WTC11 (cell line): ENCODE results near the gene TBX3. TPM values are rescaled to one million over a fixed set of nuclear protein-coding genes. Genes with fewer than 3 reads are reported as not detected.

Experiments used
- ATAC-seq: fragments of 200-7000 bp; cut with Tn5 transposase; 2 replicates; pipeline ENCODE4 v1.10.0; 2021; ENCODE audit warnings: mild to moderate bottlenecking, moderate library complexity
- CTCF ChIA-PET: fragments of 300-600 bp; sonication (Branson Sonifier 250); formaldehyde crosslinking; loops from one replicate; lab custom pipeline; 2021; ENCODE audit warnings: antibody characterized with exemption; lab: Charles Lee
- POLR2A ChIA-PET: fragments of 350-600 bp; sonication (Branson Sonifier 250); formaldehyde crosslinking; loops from one replicate; lab custom pipeline; 2021; ENCODE audit warnings: antibody characterized with exemption; lab: Charles Lee
- DNase-seq: peaks from one replicate; pipeline ENCODE4 v3.0.0; 2021; ENCODE audit warnings: low spot score
- H3K27ac Mint-ChIP-seq: 2 replicates; pipeline ENCODE4 v1.8.0; 2021; ENCODE audit warnings: mixed read lengths
- H3K27me3 Mint-ChIP-seq: 2 replicates; pipeline ENCODE4 v1.8.0; 2021; ENCODE audit warnings: low read depth, mild to moderate bottlenecking, moderate library complexity, mixed read lengths
- H3K36me3 Mint-ChIP-seq: 2 replicates; pipeline ENCODE4 v1.8.0; 2021; ENCODE audit warnings: mixed read lengths
- H3K4me1 Mint-ChIP-seq: 2 replicates; pipeline ENCODE4 v1.8.0; 2022; ENCODE audit warnings: mixed read lengths
- H3K4me3 Mint-ChIP-seq: 2 replicates; pipeline ENCODE4 v1.8.0; 2021; ENCODE audit warnings: mild to moderate bottlenecking, moderate library complexity, mixed read lengths
- H3K9me3 Mint-ChIP-seq: 2 replicates; pipeline ENCODE4 v1.8.0; 2021; ENCODE audit warnings: mixed read lengths
- ATF3 ChIP-seq: sonication (generic); formaldehyde crosslinking; conservative IDR thresholded peaks from 2 replicates; pipeline ENCODE4 v1.8.1; 2022; ENCODE audit warnings: mild to moderate bottlenecking, missing genetic modification reagents
- CBFB ChIP-seq: sonication (generic); formaldehyde crosslinking; IDR thresholded peaks from 2 replicates; pipeline ENCODE4 v1.8.1; 2022; ENCODE audit warnings: mild to moderate bottlenecking, low read depth, missing genetic modification reagents
- CTCF ChIP-seq: fragments of 200-600 bp; IDR thresholded peaks from 2 replicates; pipeline ENCODE4 v1.8.0; 2022; ENCODE audit warnings: antibody characterized with exemption
- ESRRA ChIP-seq: sonication (generic); formaldehyde crosslinking; IDR thresholded peaks from 2 replicates; pipeline ENCODE4 v1.8.1; 2022; ENCODE audit warnings: mild to moderate bottlenecking, missing genetic modification reagents, borderline replicate concordance
- GTF2I ChIP-seq: fragments of 250-450 bp; sonication (Bioruptor Pico); conservative IDR thresholded peaks from 2 replicates; pipeline ENCODE4 v1.4.0; 2021; ENCODE audit warnings: mild to moderate bottlenecking
- IRF1 ChIP-seq: sonication (generic); formaldehyde crosslinking; IDR thresholded peaks from 2 replicates; pipeline ENCODE4 v1.8.0; 2023; ENCODE audit warnings: missing genetic modification reagents
- JAZF1 ChIP-seq: fragments of 250-450 bp; sonication (Bioruptor Pico); IDR thresholded peaks from 2 replicates; pipeline ENCODE4 v1.9.0; 2021; ENCODE audit warnings: moderate library complexity, mild to moderate bottlenecking, inconsistent platforms
- MXD4 ChIP-seq: fragments of 250-450 bp; sonication (Bioruptor Pico); IDR thresholded peaks from 2 replicates; pipeline ENCODE4 v1.8.0; 2021; ENCODE audit warnings: mild to moderate bottlenecking, moderate library complexity, borderline replicate concordance
- NFATC4 ChIP-seq: fragments of 250-450 bp; sonication (Bioruptor Pico); IDR thresholded peaks from 2 replicates; pipeline ENCODE4 v1.9.0; 2021; ENCODE audit warnings: mild to moderate bottlenecking
- NFYB ChIP-seq: sonication (generic); formaldehyde crosslinking; conservative IDR thresholded peaks from 2 replicates; pipeline ENCODE4 v1.8.0; 2022; ENCODE audit warnings: low read depth, missing genetic modification reagents
- PRDM15 ChIP-seq: sonication (generic); formaldehyde crosslinking; IDR thresholded peaks from 2 replicates; pipeline ENCODE4 v1.8.0; 2022; ENCODE audit warnings: missing genetic modification reagents
- ZNF138 ChIP-seq: sonication (generic); formaldehyde crosslinking; conservative IDR thresholded peaks from 2 replicates; pipeline ENCODE4 v1.8.1; 2022; ENCODE audit warnings: mild to moderate bottlenecking, moderate library complexity, missing genetic modification reagents
- ZNF219 ChIP-seq: sonication (generic); formaldehyde crosslinking; IDR thresholded peaks from 2 replicates; pipeline ENCODE4 v1.8.0; 2023; ENCODE audit warnings: missing genetic modification reagents, mild to moderate bottlenecking, borderline replicate concordance
- ZNF263 ChIP-seq: sonication (generic); formaldehyde crosslinking; IDR thresholded peaks from 2 replicates; pipeline ENCODE4 v1.8.1; 2022; ENCODE audit warnings: low read depth, mild to moderate bottlenecking, moderate library complexity, missing genetic modification reagents
- ZSCAN18 ChIP-seq: fragments of 250-450 bp; sonication (Bioruptor Pico); IDR thresholded peaks from 2 replicates; pipeline ENCODE4 v2.1.2; 2022; ENCODE audit warnings: mild to moderate bottlenecking, moderate library complexity
- total RNA-seq: library from RNA; stranded (reverse); gene quantifications from 3 replicates; pipeline ENCODE4 v1.2.3, GENCODE V29; 2021
- TF ChIP-seq, protein P1 (sequence below): sonication (generic); formaldehyde crosslinking; IDR thresholded peaks from 2 replicates; pipeline ENCODE4 v1.8.0; 2022; ENCODE audit warnings: mild to moderate bottlenecking, missing genetic modification reagents
- TF ChIP-seq, protein P2 (sequence below): sonication (generic); formaldehyde crosslinking; IDR thresholded peaks from 2 replicates; pipeline ENCODE4 v1.8.1; 2022; ENCODE audit warnings: mild to moderate bottlenecking, missing genetic modification reagents, moderate library complexity, borderline replicate concordance
- TF ChIP-seq, protein P3 (sequence below): sonication (generic); formaldehyde crosslinking; IDR thresholded peaks from 2 replicates; pipeline ENCODE4 v1.8.1; 2022; ENCODE audit warnings: low read depth, missing genetic modification reagents, borderline replicate concordance

The TBX3 gene
- total RNA-seq, 1 experiment from 2014 or later: 2.2 TPM

DNA sequence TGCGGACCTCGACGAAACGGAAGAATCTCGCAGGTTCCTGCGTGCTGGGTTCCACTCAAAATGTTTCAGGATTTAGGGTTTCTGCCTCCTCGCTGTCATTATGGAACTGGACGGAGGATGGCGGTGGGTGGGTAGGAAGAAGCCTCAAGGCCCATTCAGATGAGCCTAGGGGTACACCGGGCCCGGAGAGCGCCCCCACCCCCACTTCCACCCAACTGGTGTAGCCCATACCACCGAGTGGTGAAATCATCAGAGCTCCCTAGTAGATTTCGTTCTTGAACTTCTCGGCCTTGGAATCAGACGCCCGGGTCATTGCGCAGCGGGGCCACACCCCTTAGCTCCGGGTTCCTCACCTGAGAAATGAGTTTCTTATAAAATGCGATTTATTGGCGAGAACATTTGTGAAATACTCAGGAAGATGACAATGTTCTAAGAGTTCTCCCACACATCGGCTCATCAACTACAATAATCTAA lies 13.3 kb upstream of the TBX3 start (continued):
- no peak for TF ChIP-seq CTCF
- TF ChIP-seq, protein P1, sequence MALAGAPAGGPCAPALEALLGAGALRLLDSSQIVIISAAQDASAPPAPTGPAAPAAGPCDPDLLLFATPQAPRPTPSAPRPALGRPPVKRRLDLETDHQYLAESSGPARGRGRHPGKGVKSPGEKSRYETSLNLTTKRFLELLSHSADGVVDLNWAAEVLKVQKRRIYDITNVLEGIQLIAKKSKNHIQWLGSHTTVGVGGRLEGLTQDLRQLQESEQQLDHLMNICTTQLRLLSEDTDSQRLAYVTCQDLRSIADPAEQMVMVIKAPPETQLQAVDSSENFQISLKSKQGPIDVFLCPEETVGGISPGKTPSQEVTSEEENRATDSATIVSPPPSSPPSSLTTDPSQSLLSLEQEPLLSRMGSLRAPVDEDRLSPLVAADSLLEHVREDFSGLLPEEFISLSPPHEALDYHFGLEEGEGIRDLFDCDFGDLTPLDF (CRISPR knock-in tag): no peak
- TF ChIP-seq, protein P2, sequence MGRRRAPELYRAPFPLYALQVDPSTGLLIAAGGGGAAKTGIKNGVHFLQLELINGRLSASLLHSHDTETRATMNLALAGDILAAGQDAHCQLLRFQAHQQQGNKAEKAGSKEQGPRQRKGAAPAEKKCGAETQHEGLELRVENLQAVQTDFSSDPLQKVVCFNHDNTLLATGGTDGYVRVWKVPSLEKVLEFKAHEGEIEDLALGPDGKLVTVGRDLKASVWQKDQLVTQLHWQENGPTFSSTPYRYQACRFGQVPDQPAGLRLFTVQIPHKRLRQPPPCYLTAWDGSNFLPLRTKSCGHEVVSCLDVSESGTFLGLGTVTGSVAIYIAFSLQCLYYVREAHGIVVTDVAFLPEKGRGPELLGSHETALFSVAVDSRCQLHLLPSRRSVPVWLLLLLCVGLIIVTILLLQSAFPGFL (CRISPR knock-in tag): no peak

- ATAC-seq (no peak), DNase-seq (no peak)
- ChIA-PET CTCF (interaction anchor here (3.1 kb wide), 1 partner anchor 12 kb away, joined by 15 read pairs; the partner anchor contains the start of gene TBX3), POLR2A (no interaction called here)
- peak overlapping the region; percentile 53; the same call in 1 of the 2 replicates for H3K4me3 Mint-ChIP-seq
- peaks cover 75% of the 10 kb centered on the region for H3K4me1 Mint-ChIP-seq
- no peaks in the 10 kb centered on the region for H3K9me3 Mint-ChIP-seq
- no peaks in the 10 kb centered on the region for H3K36me3 Mint-ChIP-seq
- H3K27ac Mint-ChIP-seq: no peak overlapping the region
- TF ChIP-seq PRDM15 (CRISPR knock-in tag) (no peak), IRF1 (no peak), CBFB (no peak), ATF3 (CRISPR knock-in tag) (no peak), NFATC4 (no peak), ZNF219 (no peak), ZNF138 (CRISPR knock-in tag) (no peak), MXD4 (no peak)
- H3K27me3 Mint-ChIP-seq: peaks cover 100% of the 10 kb centered on the region
Measured at GRCh38 chr12:114696443-114697242, 12.7 kb upstream of the TBX3 start.

DNA sequence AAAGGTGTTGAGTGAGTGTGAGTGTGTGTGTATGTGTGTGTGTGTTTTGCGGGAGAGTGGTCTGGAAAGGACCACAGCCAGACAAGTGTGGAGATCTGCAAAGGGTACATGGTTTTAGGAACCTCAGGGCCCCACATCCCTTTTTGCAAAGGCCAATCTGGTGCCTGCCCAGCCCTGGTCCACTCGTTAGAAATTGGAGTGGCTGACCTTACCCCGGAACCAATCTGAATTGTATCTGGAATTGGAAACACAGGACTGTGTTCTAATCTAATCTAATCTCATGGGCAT lies 11.3 kb upstream of the TBX3 start:
- ATAC-seq (no peak), DNase-seq (no peak)
- Mint-ChIP-seq H3K27ac (no peak overlapping the region), H3K4me1 (peaks cover 71% of the 10 kb centered on the region), H3K27me3 (peaks cover 100% of the 10 kb centered on the region), H3K9me3 (no peaks in the 10 kb centered on the region), H3K36me3 (no peaks in the 10 kb centered on the region), H3K4me3 (no peak overlapping the region)
- ChIA-PET CTCF (interaction anchor here (0.6 to 3.1 kb wide), 2 partner anchors 11 to 29 kb away, joined by 5 to 15 read pairs; partner anchors contain the start of gene TBX3), POLR2A (no interaction called here)
- TF ChIP-seq, protein P3, sequence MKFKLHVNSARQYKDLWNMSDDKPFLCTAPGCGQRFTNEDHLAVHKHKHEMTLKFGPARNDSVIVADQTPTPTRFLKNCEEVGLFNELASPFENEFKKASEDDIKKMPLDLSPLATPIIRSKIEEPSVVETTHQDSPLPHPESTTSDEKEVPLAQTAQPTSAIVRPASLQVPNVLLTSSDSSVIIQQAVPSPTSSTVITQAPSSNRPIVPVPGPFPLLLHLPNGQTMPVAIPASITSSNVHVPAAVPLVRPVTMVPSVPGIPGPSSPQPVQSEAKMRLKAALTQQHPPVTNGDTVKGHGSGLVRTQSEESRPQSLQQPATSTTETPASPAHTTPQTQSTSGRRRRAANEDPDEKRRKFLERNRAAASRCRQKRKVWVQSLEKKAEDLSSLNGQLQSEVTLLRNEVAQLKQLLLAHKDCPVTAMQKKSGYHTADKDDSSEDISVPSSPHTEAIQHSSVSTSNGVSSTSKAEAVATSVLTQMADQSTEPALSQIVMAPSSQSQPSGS: no peak
- no peak for TF ChIP-seq NFYB (CRISPR knock-in tag)
- TF ChIP-seq ESRRA: no peak
- TF ChIP-seq JAZF1 (CRISPR knock-in tag): no peak
- TF ChIP-seq, protein P2 (CRISPR knock-in tag): no peak
- TF ChIP-seq ZSCAN18 (CRISPR knock-in tag): no peak
- no peak for TF ChIP-seq GTF2I (CRISPR knock-in tag)
- TF ChIP-seq ZNF263 (CRISPR knock-in tag): no peak
